ENCODE results near the gene NTPCR.

- no peak for TF ChIP-seq CTCF (IDR thresholded peaks at IDR 0.05; ENCODE audit: insufficient read depth, low read depth, low read length)
- TF ChIP-seq EZH2 (IDR thresholded peaks at IDR 0.05; ENCODE audit: insufficient read depth, low read length), result no peak
Observed at GRCh38 chr1:232980355-232980978, 30.1 kb downstream of the NTPCR start.
